Tibial nerve (tissue), 4 donors: ENCODE measurements around the gene ARRB1. TPM values are rescaled to one million over a fixed set of nuclear protein-coding genes. Genes with fewer than 3 reads are reported as not detected.

Source experiments
- DNase-seq, 2 donors: peaks; one replicate each; pipeline ENCODE4 v3.0.0-alpha.2; 2019; ENCODE audit warnings: low spot score in 2 of 2
- H3K27ac ChIP-seq, 4 donors: fragments of 200-600 bp; sonication (generic) in 3 of 4; one replicate each; pipeline ENCODE4 v1.5.1; 2017 to 2019; ENCODE audit warnings: mild to moderate bottlenecking in 1 of 4
- H3K27me3 ChIP-seq, 2 donors: fragments of 200-600 bp; sonication (generic) in 1 of 2; one replicate each; pipeline versions ENCODE4 v1.5.1 to v1.6.0; 2017 to 2019
- H3K36me3 ChIP-seq, 3 donors: fragments of 200-600 bp; sonication (generic); one replicate each; pipeline ENCODE4 v1.5.1; 2018 to 2019
- H3K4me1 ChIP-seq, 4 donors: fragments of 200-600 bp; sonication (generic) in 3 of 4; one replicate each; pipeline ENCODE4 v1.5.1; 2017 to 2019
- H3K4me3 ChIP-seq, 4 donors: fragments of 200-600 bp; sonication (generic) in 3 of 4; one replicate each; pipeline ENCODE4 v1.5.1; 2017 to 2019; ENCODE audit warnings: mild to moderate bottlenecking in 1 of 4, moderate library complexity in 1 of 4
- H3K9me3 ChIP-seq, 4 donors: fragments of 200-600 bp; sonication (generic) in 3 of 4; one replicate each; pipeline ENCODE4 v1.5.1; 2017 to 2019
- CTCF ChIP-seq, 5 experiments: fragments of 200-600 bp in 3 of 5; fragments of 450-650 bp in 2 of 5; sonication (generic) in 3 of 5; IDR thresholded peaks; one replicate each; pipeline ENCODE4 v1.5.1; 2016 to 2019; ENCODE audit warnings: antibody characterized with exemption in 5 of 5, mild to moderate bottlenecking in 3 of 5, moderate library complexity in 2 of 5
- EP300 ChIP-seq, 2 donors: sonication (generic); formaldehyde crosslinking; IDR thresholded peaks; one replicate each; pipeline ENCODE4 v1.6.1; 2017; ENCODE audit warnings: antibody characterized with exemption in 2 of 2, mild to moderate bottlenecking in 1 of 2
- POLR2A ChIP-seq, 2 donors: fragments of 450-650 bp; IDR thresholded peaks; one replicate each; pipeline ENCODE4 v1.6.1; 2017; ENCODE audit warnings: antibody characterized with exemption in 2 of 2, mild to moderate bottlenecking in 2 of 2, moderate library complexity in 2 of 2
- WGBS, 2 donors: methylation state at CpG; one replicate each; pipeline ENCODE4 v1.1.5; 2018; 5-methylcytosine and 5-hydroxymethylcytosine counted together
- total RNA-seq, 4 donors: library from RNA; depleted of rRNA; stranded (reverse); fragments of >200 nt; gene quantifications; one replicate each; pipeline ENCODE4 v1.1.0, GENCODE V29; 2016

ARRB1 gene
- total RNA-seq, 4 donors from 2014 or later, result 38.2 to 68.1 (median 45.8) TPM

- Histone ChIP-seq H3K9me3 (no peaks in the 10 kb centered on the region), H3K27ac (no peak overlapping the region), H3K4me1 (peaks cover 0 to 7% (median 0%) of the 10 kb centered on the region in 4 donors), H3K4me3 (no peak overlapping the region), H3K27me3 (no peaks in the 10 kb centered on the region), H3K36me3 (peaks cover 0 to 19% (median 0%) of the 10 kb centered on the region in 3 donors)
- DNase-seq, result no peak
- WGBS, 2 donors, result 83 to 93% methylated on average over 6 of the region's 6 CpGs
- no peak for TF ChIP-seq POLR2A (IDR thresholded peaks at IDR 0.05)
- TF ChIP-seq CTCF (IDR thresholded peaks at IDR 0.05), result no peak
- TF ChIP-seq EP300 (IDR thresholded peaks at IDR 0.05), result no peak
These were observed 59.7 kb downstream of the ARRB1 start for GRCh38 chr11:75291741-75292140.

GRCh38 chr11:75289919-75290318 lies 61.5 kb downstream of the ARRB1 start:
- no peak for DNase-seq
- no peak overlapping the region for H3K4me3 ChIP-seq
- H3K27ac ChIP-seq, result no peak overlapping the region
- no peak for TF ChIP-seq CTCF (IDR thresholded peaks at IDR 0.05)
- peaks cover 0 to 7% (median 0%) of the 10 kb centered on the region in 4 donors for H3K4me1 ChIP-seq
- H3K9me3 ChIP-seq, result no peaks in the 10 kb centered on the region
- H3K36me3 ChIP-seq, result peaks cover 0 to 28% (median 0%) of the 10 kb centered on the region in 3 donors
- no peaks in the 10 kb centered on the region for H3K27me3 ChIP-seq
- WGBS, 2 donors, result 82 to 84% methylated on average over 12 of the region's 12 CpGs

- H3K36me3 ChIP-seq, result peaks cover 0 to 30% (median 0%) of the 10 kb centered on the region in 3 donors
- H3K4me1 ChIP-seq, result peaks cover 0 to 7% (median 0%) of the 10 kb centered on the region in 4 donors
- TF ChIP-seq EP300 (IDR thresholded peaks at IDR 0.05) (no peak), CTCF (IDR thresholded peaks at IDR 0.05) (no peak), POLR2A (IDR thresholded peaks at IDR 0.05) (no peak)
- H3K9me3 ChIP-seq, result no peaks in the 10 kb centered on the region
- no peak overlapping the region for H3K4me3 ChIP-seq
- no peak overlapping the region for H3K27ac ChIP-seq
- H3K27me3 ChIP-seq, result no peaks in the 10 kb centered on the region
- DNase-seq, result no peak
- WGBS, 2 donors, result 51 to 74% methylated on average over 5 to 6 of the region's 6 CpGs
These were observed 62.0 kb downstream of the ARRB1 start for GRCh38 chr11:75289511-75289760.

- DNase-seq, result no peak
These were observed 63.9 kb downstream of the ARRB1 start for GRCh38 chr11:75287579-75287978.

GRCh38 chr11:75286826-75287465 lies 64.5 kb downstream of the ARRB1 start:
- Histone ChIP-seq H3K4me3 (no peak overlapping the region), H3K27ac (no peak overlapping the region), H3K36me3 (peaks cover 0 to 53% (median 0%) of the 10 kb centered on the region in 3 donors), H3K4me1 (no peaks in the 10 kb centered on the region), H3K9me3 (no peaks in the 10 kb centered on the region), H3K27me3 (no peaks in the 10 kb centered on the region)
- no peak for DNase-seq
- WGBS, 2 donors, result 80 to 81% methylated on average over 14 of the region's 14 CpGs
- TF ChIP-seq CTCF (IDR thresholded peaks at IDR 0.05), result no peak
- TF ChIP-seq POLR2A (IDR thresholded peaks at IDR 0.05), result no peak
- no peak for TF ChIP-seq EP300 (IDR thresholded peaks at IDR 0.05)

More at GRCh38 chr11:75287579-75287978, 63.9 kb downstream of the ARRB1 start:
- WGBS, 2 donors, result 93 to 97% methylated on average over 17 of the region's 17 CpGs
- Histone ChIP-seq H3K9me3 (no peaks in the 10 kb centered on the region), H3K4me3 (no peak overlapping the region), H3K4me1 (no peaks in the 10 kb centered on the region), H3K36me3 (peaks cover 0 to 47% (median 0%) of the 10 kb centered on the region in 3 donors), H3K27ac (no peak overlapping the region), H3K27me3 (no peaks in the 10 kb centered on the region)
- TF ChIP-seq POLR2A (IDR thresholded peaks at IDR 0.05) (no peak), CTCF (IDR thresholded peaks at IDR 0.05) (no peak), EP300 (IDR thresholded peaks at IDR 0.05) (no peak)
